CD4-positive, alpha-beta T cell treated with Interleukin-2 at 100 ng/mL for 4 hours (primary cell): ENCODE results near the gene ATP5F1E.
"Not testable (repeated sequence)": the region's sequence is repeated elsewhere in the genome, so short reads cannot be mapped to it uniquely, and the experiment has no call there.

ENCODE experiments used
- DNase-seq: peaks from one replicate; pipeline ENCODE4 v3.0.0-alpha.2; 2020; ENCODE audit warnings: low spot score

ATP5F1E gene

DNA sequence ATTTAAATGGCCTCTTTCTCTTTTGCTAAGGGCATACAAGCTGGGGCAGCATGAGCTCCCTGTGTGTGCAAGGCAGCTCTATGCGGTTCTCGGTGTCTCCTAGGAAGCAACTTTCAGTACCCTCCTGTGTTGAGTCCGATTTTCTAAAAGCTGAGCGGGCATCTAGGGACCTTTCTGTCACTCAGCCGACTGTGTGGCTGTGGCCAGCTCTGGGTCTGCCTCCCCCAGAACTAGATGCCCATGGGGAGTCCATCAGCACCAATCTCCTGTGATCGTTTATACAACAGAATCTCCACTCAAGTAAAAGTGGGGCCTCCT lies 43.6 kb downstream of the ATP5F1E start:
- no peak for DNase-seq

DNA sequence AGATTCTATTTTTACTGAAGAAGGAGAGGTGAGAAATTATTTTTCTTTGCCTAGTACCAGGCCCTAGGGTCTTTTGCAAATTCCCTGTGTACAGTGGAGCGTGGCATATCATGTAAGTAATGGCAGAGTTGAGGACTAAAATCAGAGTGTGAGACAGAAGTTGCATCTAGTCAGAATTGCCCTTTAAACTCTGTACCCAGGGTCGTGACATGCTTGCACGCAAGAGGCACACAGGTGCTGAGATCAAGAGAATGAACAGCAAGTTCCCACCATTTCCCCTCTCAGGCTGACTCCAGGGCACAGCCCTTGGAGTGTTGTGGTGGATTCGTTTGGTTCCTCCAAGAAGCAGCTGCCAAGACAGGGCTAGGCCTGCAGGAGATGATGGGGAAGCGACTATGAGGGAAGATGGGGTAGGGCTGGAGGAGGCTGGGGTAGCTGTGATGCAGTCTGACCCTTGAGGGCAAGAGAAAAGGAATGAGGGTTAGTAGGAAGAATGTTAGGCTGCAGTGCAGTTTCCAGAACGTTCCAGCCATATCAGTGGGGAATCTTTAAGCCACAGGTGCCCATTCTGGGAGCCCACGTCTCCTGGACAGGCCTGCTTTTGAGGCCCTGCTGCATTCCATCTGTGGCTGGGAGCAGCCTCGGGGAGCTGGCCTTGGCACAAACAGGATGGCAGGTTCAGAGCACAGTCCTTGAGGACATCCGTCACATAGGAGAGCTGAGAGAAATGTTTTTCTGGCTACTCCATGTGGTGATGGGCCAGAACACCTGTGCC lies 44.2 kb downstream of the ATP5F1E start:
- no peak for DNase-seq

GRCh38 chr20:58986968-58987517 lies 45.1 kb downstream of the ATP5F1E start:
- no peak for DNase-seq

DNA sequence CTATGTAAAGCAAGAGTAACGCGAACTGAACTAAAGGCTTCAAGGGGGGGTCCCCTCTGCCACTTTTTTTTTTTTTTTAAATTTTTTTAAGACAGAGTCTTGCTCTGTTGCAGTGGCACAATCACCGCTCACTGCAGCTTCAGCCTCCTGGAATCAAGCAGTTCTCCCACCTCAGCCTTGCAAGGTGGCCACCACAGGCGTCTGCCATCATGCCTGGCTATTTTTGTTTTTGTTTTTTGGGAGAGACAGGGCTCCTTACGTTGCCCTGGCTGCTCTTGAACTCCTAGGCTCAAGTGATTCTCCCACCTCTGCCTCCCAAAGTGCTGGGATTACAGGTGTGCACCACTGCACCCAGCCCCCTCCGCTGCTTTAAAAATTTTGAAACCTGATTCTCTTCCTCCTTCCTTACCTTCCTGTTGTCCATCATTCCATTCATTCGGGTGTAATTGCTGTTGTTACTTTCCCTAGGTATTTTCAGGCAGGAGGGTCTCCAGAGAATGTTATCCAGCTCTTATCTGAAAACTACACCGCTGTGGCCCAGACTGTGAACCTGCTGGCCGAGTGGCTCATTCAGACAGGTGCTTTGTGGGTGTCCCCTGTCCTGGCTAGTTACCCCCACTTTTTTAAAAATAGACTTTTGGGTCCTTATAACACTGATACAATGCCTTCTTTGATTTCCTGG lies 45.7 kb downstream of the ATP5F1E start:
- no peak for DNase-seq

DNA sequence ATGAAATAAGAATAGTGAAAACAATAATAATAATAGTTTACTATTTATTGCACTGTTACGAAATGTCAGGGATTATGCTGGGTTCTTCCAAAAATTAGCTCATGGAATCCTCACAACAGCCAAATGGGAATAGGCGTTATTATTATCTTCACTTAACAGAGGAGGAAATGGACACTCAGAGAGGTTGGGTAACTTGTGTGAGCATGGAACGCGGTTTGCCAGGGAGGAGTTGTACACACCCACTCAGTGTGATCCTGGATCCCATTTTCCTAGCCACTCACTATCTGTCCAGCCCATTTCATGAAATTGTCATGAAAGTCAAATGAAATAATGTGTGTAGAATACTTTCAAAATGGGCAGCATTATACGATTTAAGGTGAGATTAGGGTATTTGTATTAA lies 46.5 kb downstream of the ATP5F1E start:
- no peak for DNase-seq

DNA sequence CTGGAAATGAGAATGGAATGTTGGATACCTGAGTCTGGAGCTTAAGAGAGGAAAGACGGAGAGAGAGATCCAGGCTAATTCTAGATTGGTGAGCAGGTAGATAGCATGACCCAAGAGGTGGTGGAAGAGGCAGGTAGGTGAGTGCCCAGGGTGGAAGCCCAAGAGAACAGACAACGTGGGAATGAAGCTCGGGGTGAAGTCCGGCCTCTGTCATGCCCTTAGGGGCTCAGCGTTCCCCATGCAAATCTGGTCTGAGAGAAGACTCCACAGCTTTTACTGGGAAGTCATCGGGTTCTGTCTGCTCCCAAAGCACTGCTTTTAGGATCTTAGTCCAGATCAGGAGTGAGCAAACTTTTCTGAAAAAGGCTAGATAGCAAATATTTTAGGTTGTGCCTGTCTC lies 47.4 kb downstream of the ATP5F1E start:
- DNase-seq: no peak

- not testable (repeated sequence) for DNase-seq
Measured at GRCh38 chr20:58983115-58983468, 49.0 kb downstream of the ATP5F1E start.

GRCh38 chr20:58982406-58983114 lies 49.6 kb downstream of the ATP5F1E start:
- DNase-seq: peak; percentile 47

DNA sequence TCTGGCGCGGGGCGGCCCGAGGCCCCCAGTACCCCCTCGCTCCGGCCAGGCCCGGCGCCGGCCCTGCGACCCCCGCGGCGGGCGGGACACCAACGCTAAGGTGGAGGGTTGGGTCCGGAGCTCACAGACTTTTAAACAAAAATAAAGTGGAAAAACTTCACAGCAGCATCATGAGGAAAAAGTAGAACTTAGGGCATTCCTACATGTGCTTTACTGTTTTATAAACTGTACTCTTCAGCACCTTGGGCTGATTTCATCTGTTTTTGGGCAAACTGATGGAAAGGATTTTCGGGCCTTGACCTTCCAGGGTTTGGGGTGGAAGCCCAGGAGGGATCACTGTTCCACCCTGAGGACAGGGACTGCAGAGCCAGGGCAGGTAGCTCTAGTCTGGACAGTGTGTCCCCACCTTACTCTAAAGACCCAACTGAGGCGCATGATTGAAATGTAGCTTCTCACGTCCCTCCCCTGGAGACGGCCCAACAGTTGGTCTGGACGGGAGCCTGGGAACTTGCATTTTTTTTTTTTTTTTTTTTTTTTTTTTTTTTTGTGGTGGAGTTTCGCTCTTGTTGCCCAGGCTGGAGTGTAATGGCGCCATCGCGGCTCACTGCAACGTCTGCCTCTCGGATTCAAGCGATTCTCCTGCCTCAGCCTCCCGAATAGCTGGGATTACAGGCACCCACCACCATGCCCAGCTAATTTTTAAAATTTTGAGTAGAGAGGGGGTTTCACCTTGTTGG lies 50.3 kb downstream of the ATP5F1E start:
- DNase-seq: no peak

DNA sequence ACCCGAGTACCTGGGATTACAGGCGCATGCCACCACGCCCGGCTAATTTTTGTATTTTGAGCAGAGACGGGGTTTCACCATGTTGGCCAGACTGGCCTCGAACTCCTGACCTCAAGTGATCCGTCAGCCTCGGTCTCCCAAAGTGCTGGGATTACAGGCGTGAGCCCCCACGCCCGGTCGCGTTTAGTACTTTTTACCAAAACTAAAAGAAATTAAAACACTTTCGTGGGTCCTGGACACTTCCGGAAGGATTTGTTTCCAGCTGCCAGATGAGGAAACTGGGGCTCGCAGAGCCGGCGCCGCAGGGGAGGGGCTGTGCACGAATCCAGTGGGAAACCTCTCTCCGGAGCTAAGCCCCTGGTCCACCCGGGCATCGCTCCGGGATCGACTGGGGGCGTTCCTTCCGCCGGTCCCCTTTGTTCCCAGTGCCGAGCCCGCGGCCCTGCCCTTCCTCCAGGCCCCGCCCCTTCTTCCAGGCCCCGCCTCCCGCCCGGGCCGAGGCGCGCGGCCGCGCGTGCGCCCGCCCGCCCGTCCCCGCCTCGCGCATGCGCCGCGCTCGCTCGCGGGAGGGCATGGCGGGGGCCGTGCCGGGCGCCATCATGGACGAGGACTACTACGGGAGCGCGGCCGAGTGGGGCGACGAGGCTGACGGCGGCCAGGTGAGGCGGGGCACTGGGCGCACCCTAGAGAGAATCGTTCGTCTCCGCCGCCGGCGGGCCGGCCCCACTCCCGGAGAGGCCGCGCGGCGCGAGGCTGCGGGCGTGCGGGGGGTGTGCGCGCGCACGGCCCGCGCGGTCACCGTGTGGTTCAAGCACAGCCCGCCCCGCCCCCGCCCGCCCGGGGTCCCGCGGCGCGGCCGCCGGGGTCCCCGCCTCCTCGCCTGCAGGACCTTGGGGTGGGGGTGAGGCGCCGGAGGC lies 51.2 kb downstream of the ATP5F1E start, which contains the start of gene NELFCD:
Gene NELFCD (plus strand): TSS at position 546 of the 917 bp plus-strand sequence. CDS start 54 bp downstream, at position 600.
- DNase-seq: peak; percentile 88

- DNase-seq: no peak
Measured at GRCh38 chr20:58978351-58979190, 53.6 kb downstream of the ATP5F1E start.

GRCh38 chr20:58976061-58976730 lies 55.9 kb downstream of the ATP5F1E start:
- no peak for DNase-seq
